ENCODE results near the gene ANGPTL2.

The ANGPTL2 gene

DNA sequence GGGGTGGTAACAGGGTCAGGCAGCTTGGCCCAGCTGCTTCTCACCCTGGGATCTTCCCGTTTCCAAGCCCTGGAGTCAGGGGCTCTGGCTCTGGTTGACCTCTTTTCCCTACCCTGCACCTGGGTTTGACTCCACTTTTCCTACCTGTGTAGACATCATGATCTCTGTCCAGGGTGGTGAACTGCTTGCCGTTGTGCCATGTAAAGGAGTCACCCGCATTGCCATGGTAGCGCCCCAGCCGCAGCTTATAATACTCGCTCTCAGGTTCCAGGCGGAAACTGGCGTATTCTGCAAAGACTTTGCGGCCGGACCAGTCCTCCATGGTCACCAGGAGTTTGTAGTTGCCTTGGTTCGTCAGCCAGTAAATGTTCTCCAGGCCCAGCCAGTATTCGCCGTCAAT, 30.9 kb downstream of the ANGPTL2 start:
- DNase-seq = no peak

DNA sequence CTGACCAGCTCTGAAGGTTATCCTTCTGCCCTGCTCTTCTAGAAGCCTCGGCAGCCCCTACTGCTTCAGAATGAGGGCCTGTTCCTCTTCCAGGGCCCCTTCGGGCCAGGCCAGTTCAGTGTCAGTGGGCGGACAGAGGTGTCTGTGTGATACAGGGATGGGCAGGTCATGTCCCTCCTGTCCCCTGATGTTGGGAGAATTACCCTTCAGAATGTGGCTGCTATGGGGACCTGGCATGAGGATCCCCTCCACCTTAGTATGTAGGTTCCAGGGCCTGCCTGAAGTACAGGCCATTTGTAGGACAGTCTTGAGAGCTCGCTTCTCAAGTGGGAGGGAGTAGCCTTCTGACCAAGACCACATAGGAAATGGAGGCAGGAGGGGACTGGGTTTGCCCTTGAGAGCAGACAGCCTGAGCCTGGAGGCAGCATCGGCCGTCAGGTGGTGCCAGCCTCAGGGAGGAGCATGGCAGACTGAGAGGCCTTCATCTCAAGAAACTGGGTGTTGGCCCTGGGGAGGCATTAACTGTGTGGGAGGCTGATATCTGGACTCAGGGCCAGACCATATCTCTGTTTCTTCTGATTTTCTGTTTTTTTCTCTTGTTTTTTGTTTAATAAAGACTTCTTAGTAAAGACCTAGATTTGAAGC, 32.0 kb downstream of the ANGPTL2 start:
- no peak for DNase-seq

DNA sequence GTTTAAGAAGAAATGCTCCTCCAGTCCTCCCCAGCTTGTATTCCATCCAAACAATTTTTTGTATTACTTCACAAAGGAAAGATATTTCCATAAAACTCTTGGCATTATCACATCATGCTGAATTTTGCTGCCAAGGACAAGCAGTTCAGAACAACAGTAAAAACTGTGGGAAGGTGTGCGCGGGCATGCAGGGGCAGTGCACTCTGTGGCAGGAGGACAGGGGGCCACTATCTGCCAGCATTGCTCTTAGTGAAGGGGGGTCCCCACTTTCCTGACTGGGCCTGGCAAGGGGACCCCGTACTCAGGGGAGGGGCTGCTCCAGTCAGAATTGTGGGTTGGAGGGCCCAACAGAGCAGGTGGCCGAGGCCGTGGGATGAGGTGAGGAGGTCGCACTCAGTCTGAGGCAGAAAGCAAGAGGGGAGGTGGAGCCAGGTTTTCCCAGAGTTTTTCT, 32.8 kb downstream of the ANGPTL2 start:
- DNase-seq = no peak

DNA sequence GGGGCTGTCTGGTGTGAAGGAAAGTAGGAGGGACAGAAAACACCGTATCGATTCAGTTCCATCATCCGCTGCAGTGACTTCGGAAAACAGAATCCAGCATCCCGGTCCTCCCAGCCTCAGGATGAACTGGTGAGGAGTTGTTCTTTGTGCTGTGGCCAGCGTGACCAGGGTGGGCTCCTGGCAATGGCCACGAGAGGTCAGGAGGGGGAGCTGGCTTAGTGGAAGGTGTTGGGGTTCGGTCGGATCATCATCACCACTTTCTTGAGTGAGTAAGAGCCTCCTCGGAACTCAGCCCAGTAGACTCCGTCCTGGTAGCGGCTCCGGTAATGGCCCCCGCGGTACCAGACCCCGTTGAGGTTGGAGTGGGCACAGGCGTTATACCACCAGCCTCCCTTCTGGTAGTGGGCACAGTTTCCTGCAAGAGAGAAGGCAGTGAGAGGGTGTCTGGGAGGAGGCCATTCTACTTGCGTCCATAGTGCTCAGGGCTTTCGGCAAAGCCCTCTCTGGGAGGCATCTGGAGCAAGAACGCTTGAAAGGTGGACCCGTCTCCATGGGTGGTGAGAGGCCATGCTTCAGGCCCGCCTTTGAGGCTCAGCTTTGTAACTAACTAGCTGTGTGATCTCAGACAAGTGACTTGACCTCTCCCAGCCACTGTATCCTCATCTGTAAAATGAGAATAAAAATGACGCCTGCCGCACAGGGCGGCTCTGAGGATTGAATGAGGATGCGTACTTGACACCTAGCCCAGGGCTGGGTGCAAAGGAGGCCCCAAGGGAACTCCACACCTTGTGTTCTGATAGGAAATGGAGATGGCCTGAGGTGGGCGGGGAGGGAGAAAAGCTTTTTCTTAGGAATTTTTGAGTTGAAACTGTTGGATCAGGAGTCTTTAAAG, 33.5 kb downstream of the ANGPTL2 start:
- DNase-seq = no peak

DNA sequence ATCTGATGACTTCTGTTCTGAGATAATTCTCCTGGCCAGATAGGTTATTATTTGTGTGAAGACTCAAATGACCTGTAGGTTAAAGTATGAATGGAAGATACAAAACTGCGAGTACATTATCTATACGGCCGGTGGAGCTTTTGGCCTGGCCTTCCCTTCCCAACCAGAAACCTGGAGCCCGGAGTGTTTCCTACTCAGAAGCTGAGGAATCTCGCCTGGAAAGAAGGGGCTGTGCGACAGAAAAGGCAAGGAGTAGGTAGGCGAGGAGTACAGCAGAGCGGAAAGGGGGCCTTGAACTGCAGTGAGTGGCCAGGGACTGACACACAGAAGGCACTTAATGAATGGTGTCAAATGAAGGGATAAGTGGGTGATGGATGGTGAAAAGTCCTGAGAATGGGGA, 34.6 kb downstream of the ANGPTL2 start:
- DNase-seq = no peak

DNA sequence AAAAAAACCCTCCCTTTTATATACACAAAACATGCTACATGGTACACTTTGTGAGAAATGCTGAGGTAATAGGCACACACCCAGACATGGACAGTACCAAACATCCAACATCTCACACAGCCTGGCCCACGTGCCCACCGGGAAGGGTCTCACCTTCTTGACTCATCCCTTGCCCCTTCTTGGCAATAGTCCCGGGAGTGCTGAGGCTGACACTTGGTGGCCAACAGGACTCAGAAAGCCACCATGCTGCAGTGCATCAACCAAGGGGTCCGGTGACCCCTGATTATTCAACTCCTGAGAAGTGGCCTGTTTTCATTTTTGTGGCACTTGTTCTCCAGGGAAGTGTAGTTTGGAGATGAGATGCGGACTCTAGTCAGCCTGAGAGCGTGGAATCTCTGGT, 35.0 kb downstream of the ANGPTL2 start:
- no peak for DNase-seq

DNA sequence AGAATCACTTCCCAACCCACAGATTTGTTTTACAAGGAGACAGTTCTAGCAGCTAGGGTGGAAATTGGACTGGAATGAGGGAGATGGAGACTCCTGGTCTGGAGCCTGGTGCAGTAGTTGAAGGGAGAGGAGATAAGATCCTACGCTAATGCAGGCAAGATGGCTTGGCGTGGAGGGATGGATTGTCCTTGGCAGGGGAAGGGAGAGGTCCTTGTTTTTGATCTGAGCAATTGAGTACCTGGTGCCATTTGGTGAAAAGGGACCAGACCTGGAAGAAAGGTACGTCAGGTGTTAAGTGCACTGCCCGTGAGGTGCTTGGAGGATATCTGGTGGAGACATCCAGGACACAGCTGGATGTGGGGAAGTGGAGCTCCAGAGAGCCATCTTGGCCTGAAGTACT, 35.7 kb downstream of the ANGPTL2 start:
- DNase-seq = no peak

DNA sequence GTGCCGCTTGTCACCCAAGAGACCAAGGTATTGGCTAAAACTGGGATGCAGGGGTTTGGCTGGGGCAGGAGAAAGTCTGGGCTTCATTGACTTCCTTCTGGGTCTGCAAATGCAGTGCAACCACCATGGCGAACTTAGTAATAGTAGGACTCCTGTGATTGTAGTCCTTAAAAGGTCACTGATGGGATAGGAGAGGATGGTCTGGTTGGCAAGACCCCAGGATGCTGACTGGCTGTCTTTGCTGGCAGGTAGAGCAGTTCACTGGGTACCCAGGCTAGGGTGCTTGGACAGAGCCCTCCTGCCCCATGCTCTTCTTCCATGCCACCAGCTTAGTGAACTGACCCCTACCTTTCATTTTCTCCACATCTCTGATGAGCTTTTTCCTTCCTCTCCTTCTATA, 37.2 kb downstream of the ANGPTL2 start:
- no peak for DNase-seq

DNA sequence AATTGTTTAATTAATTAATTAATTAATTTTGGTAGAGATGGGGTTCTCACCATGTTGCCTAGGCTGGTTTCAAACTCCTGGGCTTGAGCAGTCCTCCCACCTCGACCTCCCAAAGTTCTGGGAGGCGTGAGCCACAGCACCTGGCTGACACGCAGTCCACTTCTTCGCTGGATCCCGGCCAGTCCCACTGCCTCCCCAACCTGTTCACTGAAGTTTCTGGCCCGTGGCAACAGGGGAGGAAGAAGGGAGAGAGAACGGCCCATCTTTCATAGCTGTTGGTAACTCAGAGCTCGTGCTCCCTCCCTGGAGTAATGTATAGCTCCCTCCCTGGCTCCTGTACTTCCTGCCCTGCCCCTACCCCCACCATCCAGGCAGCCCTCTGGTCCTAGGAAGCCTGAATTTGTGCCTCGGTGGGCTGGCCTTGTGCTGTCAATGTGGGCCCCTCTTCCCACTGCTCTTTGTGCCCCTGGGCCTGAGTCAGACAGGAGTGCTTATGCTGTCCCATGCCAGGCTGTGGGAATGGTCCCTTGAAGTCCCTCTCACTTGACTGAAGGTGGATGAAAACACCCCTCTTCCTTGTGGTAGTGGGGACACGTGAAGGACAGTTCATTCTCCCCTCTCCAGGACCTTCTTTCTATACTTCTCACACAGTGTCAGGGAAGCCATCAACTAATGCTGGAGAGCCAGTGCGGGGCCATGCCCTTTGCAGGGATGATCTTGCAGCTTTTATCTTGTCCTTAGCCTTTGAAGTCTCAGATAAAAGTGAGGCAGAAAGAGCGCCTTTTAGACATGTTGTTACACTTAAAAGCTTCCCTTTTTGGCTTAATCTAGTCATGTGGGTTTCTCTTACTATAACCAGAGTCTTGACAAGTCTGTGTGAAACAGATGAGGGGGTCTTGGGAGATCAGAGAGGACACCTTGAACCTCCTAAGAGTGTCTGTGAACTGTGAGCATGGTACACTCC, 38.1 kb downstream of the ANGPTL2 start:
- DNase-seq = no peak

DNA sequence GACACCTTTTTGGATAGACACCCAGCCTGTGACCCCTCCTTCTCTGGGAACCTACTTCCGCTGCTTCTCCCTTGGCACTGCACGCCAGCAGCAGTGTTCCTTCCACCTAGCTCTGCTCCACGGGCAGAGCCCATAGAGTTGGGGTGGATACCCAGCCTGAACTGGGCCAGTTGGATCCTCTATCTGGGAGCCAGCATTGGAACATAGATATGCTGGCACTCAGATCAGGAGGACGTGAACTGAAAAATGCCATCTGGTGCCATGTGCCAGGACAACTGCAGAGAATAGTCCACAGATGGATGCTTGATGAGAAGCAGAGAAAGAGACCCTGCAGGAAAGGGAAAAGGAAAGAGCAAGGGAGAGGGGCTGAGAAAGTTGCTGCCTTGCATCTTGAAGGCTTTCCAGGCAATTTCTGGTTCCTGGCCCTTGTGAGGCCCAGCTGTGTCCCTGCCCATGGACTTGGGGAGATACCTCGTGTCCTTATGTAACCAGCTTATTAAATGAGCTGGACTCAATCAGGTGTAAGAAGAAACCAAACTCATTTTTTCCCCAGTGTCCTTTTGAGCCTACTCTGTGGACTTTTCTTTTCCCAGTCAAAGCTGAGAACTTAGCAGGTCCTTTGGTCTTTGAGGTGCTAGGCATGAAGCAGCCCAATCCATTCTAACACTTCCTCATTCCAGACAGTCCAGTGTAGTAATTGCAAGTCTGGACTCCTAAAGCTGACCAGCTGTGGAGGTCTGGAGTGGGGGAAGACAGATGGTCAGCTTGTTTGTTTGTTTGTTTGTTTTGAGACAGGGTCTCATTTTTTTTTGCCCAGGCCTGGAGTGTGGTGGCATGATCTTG, 39.1 kb downstream of the ANGPTL2 start:
- no peak for DNase-seq

DNA sequence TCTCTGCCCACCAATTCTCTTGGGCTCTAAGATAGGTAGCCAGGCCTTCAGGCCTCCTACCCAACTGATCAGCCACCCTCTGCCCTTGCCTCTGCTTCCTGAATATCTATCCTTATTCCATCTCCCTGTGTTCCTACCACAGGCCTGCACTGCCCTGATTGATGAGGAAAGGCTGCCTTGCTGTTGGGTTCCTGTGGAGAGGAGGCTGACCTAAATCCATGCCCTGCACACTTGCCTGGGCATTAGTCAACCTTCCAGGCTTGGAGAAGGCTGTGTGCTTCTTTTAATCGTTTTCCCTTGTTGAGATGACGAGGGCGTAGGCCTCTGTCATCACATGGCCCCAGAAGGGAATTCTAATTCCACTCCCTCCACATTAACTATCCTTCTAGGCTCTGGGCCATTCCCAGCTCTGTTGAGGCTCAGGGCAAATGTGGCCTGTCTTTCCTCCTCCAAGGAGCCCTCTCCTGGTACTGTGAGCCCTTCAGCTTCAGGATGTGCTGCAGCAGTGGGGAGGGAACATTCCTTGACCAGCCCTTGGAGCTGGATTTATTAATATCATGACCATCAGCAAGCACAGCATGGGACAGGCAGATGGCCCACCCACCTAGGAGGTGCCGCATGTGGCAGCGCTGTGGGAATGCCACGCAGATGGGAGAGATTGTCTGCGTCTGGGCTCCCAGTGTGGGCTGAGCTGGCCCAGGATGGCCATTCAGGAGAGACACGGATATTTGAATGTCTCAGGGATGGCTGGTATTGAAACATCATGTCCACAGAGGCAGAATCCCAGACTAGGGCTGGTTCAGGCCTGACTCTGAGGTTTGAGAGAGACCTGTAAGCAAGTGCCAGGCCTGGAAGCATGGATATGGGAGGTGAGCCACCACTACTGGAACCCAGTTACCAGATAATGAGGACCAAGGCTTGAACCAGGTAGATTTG, 40.9 kb downstream of the ANGPTL2 start:
- no peak for DNase-seq

DNA sequence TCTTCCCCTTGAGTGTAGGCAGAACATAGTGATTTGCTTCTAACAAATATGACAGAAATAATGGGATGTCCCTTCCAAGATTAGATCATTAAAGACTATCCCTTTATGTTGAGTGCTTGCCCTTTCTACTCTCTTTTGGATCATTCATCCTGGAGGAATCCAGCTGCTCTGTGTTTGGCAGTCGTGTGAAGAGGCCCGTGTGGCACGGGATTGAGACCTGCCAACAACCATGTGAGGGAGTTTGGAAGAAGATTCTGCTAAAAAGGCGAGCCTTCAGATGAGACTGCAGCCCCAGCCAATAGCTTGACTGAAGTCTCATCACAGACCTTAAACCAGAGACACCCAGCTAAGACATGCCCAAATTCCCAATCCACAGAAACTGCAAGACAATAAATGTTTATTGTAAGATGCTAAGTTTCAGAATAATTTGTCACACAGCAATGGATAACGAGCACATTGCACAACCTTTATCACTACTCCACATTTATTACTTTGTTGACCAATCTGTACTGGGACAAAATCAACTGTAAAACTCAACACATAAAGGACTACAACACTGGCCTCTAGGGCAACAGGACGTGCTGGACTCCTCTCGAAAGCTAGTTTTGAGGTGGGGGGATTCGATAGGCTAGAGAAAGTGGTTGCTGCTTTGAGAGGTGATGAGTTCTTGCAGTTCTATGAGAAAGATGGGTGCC, 42.8 kb downstream of the ANGPTL2 start:
- no peak for DNase-seq

DNA sequence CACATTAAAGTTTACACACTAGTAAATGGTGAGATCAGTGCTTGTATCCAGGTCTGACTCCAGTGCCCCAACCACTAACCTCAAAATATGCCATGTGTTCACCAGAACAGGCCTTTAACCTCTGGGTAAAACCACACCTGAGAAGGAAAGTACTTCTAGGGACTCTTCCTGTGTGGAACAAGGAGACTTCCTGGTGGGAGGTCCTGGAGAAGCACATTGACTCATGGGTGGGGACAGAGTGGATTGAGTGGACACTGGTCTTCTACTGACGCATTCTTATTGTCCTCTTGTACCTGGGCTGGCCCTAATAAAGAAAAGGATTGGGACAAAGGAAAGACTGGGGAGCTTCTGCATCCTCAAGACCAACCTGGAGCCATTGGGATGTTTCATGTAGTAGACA, 43.4 kb downstream of the ANGPTL2 start:
- no peak for DNase-seq

DNA sequence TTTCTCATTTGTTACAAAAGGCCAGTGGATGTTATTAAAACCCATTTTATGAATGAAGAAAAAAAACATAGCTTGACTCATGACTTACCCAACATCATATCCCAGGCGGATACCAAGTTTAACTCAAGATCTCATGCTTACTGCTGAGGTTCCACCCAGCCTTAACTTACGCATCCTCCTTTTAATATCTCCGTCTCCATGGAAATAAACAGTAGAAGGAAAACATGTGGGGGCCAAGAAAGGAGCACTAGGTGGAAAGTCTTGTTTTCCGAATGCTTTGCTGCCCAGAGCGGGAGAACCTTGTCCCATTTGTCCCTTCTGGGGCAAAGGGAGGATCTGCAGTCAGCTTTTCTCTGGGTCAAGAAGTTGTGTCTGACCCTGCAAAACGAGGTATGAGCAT, 44.1 kb downstream of the ANGPTL2 start:
- DNase-seq = no peak

DNA sequence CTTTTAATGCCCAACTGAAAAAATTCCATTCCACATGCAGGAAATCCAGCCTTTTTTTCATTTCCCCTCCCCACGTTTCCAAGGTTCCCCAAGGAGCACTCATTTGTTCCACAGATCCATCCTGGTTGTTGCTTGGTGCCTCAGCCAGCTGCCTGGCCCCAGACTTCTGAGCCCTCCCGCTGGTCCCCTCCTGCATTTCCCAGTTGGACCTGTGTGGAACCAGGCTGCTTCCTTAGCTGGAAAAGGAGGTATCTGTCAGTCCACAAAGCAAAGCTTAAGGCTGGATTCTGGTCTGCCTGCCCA, 44.8 kb downstream of the ANGPTL2 start:
- DNase-seq = no peak

DNA sequence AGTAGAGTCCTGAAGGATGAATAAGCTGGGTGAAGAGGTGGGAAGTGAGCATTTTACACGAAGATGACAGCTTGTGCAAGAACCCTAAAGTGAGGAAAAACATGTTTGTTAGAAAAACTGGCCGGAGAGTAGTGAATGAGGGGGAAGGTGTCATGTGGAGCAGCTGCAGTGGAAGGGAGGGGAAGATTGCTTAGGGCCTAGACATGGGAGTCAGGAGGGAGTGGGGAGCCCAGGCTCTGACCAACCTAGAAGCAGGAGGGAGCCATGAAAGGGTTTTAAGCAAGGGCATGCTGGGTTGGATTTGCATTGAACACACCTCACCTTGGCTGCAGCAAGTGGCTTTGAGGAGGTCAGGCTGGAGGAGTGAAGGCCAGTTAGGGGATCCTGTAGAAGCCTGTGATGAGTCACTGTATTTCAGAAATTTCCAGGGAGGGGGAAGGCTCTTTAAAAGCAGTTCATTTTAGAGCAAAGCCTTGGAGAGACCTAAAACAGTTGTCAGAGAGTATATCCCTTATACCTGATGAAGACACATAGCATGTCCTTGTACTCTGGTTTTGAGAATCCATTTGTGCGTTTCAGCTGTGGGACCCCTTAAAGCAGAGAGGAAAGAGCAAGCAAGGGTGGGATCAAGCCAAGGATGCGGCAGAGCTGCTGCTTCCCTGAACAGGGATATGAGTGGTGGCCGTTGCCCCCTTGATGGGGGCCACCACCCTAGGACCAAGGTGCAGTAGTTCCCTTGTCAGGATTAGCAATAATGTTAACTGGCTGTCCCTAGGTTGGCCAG, 45.4 kb downstream of the ANGPTL2 start:
- no peak for DNase-seq

DNA sequence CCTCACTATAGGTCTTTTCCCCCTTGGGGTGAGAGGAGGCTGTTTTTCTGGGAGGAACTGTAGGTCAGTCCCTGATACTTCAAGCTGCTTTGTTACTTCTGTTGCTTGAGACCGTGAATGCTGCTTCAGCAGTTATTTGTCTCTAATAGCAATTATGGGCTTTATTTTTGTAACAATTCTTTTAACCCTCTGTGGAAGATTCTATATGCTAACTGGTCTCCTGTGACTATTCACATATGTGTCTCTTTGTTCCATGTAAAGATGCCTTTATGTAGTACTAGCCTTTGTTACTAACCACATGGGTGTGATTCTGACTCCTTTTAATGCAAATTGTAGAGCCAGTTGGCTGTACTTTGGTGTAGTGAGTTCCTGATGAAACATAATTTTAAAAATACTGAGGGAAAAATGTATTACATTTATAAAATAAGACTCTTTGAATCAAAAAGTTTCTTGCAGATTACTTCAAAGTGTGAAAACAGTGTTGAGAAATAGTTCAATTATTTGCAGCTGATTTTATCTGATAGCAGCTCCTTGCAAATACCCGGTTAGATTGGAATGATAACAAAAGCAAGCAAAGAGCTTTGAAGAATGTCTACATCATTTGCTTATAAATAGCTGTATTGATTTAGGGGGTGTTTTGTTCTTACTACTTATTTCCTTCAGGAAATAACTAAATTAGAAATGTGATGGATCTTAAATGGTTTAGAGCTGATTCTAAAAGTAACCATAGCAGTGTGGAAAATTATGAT, 46.6 kb downstream of the ANGPTL2 start:
- no peak for DNase-seq

DNA sequence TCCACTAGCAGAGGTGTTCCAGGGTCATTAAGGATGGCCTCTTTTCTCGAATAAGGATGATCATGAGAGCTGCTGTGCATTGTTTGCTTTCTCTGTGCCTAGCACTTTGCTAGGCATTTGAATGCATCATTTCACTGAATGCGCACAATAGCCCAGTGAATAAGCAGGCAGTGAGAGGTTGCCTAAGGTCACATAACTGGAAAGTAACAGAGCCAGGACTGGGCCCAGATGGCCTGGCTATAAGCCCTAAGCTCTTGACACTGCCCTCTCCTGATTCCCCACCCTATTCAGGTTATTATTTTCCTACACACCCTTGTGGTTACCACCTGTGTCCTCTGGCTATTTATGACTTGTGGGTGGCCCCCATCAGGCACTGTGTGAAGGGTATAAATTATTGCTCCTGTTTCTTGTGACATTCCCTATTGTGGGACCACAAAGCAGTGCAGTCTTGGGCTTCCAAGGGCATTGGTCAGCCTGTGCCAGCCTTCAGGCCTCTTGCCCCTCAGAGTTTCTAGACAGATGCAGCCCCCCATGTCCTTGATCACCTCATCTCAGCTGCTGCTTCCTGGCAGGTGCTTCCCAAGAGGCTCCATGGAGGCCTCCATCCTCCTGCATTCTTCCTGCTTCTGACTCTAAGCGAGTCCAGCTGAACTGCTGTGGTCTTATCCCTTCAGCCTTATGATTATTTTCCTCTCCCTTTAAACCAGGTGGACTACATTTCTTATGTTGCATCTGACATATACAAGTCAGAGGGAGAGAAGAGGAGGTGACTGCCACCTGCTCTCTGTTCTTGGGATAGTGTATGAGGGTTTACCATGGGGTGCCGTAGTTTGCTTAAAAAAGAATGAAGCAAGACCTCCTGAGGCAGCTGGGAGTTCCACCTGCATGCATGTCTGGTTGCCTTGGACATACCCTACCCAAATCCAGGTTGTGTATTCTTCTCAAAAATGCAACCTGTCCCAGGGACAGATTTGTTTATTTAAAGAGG, 47.6 kb downstream of the ANGPTL2 start:
- DNase-seq = no peak
